GM23248 (cell line): ENCODE results near the gene PTPN7.

Experiments
- EZH2 ChIP-seq: fragments of 200-600 bp; sonication (generic); IDR thresholded peaks from 2 replicates; pipeline ENCODE4 v1.6.1; 2018; ENCODE audit warnings: antibody characterized with exemption, mild to moderate bottlenecking; ENCODE audit not compliant: insufficient read depth, poor library complexity, severe bottlenecking
- EZH2phosphoT487 ChIP-seq: fragments of 200-600 bp; sonication (generic); IDR thresholded peaks from 2 replicates; pipeline ENCODE4 v1.6.1; 2018; ENCODE audit warnings: antibody characterized with exemption, moderate library complexity, mild to moderate bottlenecking, low read depth; ENCODE audit not compliant: insufficient read depth

DNA sequence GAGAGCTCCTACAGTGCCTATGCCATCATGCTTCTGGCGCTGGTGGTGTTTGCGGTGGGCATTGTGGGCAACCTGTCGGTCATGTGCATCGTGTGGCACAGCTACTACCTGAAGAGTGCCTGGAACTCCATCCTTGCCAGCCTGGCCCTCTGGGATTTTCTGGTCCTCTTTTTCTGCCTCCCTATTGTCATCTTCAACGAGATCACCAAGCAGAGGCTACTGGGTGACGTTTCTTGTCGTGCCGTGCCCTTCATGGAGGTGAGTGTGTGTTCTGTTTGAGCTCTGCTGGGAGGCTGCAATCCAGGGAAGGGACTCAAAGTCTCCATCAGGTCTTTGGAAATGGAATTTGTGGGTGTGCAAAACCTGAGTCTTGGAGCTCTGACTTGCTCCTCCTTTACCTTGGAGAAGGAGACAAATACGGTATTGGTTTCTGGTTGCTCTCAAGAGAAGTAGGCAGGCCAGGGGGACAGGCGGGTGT, 37.0 kb downstream of the PTPN7 start:
- TF ChIP-seq EZH2 (no peak), EZH2phosphoT487 (no peak)
